HG03175 (cell line): ENCODE measurements around the gene GOLGA5.
A peak's percentile ranks its signal among the peaks of the same experiment; 100 is the strongest.
"Not testable (repeated sequence)": the region's sequence is repeated elsewhere in the genome, so short reads cannot be mapped to it uniquely, and the experiment has no call there.

Source experiments
- ATAC-seq: cut with Tn5 transposase; IDR thresholded peaks from one replicate; pipeline ENCODE4 v1.9.1; 2021; ENCODE audit warnings: mild to moderate bottlenecking, moderate library complexity; ENCODE audit not compliant: unreplicated experiment

GOLGA5 gene

DNA sequence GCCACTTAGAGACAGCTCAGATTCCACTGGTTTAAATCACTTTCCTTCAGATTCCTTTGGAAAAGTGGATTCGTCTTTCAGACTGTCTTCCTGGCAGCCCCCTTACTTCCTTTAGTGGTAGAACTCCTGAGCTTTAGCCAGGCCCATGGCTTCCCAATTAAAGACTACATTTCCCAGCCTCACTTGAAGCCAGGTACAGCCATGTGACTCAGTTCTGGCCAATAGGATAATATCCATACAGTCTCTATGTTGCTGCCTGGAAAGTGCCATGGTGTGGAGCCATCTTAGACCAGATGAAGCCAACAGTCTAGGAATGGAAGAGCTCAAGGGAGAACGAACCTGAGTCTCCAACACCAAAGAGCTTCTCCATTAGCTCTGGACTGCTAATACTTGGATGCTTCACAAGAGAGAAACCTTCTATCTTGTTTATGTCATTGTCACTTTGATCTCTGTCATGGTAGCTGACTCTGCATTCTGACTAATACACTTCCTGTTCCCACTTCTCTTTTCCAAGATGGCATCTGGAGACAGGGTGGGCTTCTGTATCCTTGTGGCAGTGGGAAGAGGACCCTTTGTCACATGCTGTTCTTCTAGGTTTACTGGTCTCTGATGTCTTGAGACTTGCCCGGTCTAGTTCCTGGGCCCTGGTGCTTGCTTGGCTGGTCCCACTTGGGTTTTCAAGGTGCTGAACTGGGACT is 15.1 kb upstream of the GOLGA5 start:
- not testable (repeated sequence) for ATAC-seq

DNA sequence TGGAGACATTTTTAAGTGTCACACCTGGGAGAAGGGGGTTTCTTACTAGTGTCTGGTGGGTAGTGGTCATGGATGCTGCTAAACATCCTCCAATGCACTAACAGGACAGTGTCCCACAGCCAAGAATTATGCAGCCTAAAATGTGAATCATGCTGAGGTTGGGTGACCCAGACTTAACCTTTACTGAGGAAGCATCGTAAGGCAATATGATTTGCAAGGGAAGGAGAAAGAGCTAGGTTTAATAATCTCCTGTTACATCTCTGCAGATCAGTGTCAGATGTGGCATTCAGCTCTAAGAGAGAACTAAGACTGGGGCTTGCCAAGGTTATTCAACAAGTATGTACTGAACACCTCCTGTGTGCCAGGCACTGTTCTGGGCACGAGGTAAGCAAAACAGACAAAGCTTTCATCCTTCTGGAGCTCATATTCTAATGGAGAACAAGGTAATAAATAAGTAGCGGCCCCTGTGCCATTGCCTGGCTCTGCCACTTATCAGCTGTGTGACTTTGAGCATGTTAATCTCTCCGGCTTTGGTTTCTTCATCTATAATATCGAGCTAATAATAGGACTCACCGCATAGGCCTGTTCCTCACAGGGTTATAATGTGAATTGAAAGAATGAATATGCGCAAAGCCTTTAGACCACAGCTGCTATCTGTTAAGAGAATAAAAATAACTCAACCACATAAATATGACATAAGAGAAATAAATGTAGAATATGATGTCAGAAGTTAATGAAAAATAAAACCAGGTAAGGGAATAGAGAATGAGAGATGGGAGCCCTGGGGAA is 13.5 kb upstream of the GOLGA5 start:
- no peak for ATAC-seq

DNA sequence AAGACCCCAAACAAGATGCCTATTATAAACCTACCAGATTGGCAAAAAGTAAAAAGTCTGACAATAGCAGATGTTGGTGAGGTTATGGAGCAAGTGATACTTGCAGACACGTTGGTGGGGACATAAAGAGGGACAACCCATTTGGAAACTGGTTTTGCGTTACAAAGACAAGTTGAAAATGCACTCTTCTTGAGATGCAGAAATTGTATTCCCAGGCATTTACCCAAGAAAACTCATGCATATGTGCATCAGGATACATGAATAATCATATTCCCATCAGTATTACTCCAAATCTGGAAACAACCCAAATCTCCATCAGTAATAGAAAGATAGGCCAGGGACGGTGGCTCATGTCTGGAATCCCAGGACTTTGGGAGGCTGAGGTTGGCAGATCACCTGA is 12.8 kb upstream of the GOLGA5 start:
- no peak for ATAC-seq

DNA sequence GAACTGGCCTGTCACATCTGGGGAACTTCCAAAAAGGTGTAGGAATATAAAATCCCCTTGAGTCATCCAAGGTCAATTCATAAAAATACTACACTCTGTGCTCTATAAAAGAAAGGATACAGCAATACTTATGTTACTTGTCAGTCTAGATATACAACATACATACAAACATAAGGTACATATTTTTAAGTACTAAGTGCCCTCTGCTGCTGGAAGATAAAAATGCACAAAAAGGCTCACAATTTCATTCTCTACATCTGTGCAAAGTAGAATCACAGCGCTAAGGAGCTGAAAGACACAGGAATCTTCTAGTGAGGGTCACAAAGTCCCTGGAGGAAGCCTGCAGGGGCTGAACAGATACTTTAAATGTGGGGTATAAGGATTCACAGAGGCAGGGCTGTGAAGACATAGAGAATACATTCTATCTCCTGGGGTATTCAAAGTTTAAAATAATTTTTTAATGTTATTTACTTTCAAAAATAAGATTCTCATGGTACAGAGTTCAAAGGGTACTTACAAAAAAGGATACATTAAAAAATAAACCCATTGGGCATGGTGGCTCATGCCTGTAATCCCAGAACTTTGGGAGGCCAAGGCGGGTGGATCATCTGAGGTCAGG is 10.2 kb upstream of the GOLGA5 start:
- ATAC-seq = peak; percentile 54

DNA sequence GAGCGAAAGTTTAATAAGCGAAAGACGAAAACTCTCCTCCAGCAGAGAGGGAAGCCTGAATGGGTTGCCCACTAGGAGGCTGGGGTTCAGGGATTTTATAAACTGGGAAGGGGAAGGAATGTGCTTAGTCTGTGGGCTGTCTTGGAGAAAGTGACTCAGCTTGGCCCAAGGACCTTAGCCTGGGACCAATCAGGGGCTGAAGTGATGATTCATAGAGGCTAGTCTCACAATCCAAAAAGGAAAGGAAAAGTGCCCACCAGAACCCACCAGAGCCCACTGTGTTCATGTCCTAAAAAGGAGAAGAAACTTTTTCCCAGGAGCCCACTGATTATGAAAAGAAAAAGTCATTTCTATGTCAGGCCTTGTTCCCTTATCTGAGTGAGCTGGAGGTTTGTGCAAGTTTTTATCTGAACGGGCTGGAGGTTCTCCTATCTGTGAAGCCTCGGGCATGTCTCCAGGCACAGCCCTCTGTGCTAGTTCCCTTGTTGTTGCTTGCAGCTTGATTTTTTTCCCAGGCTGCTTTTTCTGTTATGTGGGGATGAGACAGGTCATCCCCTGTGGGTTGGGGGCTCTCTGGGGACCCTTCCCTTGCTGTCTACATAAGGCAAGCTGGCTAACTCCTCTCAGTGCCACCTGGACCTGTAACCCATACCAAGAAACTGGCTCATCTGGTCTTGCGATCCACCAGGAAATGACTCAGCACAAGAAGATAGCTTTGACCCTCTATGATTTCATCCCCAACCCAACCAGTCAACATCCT is 8.3 kb upstream of the GOLGA5 start:
- ATAC-seq = no peak

DNA sequence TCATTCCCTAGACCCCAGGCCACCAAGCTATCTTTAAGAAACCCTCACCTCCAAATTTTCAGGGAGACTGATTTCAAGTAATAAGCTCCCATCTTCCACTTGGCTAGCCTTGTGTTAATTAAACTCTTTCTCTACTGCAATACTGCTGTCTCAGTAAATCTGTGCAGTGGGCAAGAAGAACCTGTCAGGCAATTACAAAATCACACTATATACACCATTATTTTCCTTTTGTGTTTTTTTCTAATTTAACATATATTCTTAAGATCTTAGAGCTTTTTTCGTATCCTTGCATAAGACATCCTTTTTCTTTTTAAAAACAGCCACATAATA is 7.7 kb upstream of the GOLGA5 start:
- no peak for ATAC-seq

DNA sequence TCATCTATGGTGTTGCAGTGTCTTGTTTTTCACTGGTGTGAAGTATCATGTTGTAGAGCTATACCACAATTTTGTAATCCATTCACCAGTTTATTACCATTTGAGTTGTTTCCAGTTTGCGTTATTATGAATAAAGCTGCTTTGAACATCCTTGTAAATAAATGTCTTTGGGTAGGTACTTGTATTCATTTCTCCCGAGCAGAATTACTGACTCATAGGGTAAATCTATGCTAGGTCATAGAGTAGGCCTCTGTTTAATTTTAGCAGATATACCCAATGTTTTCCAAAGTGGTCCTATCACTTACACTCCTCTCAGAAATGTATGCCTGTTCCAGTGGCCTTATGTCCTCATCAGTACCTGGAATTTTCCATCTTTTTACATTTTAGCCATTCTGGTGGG is 6.6 kb upstream of the GOLGA5 start:
- no peak for ATAC-seq

DNA sequence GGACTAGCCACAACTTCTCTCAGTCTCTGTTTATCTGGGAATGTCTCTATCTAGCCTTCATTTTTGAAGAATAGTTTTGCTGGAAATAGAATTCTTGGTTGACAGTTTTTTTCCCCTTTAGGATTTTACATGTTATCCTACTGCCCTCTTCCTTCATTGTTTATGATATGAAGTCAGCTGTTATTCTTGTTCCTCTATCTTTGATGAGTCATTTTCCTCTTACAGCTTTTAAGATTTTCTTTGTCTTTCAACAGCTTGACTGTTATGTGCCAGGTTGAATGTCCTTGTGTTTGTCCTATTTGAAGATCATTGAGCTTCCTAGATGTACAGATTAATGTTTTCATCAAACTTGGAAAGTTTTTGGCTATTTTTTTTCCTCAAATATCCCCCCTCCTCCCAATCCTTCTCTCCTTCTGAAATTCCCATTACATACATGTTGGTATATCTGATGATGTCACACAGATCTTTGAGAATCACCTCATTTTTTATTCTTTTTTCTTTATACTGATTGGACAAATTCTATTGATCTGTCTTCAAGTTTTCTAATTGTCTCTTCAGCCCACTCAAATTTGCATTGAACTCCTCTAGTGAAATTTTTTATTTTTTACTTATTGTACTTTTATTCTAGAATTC is 4.5 kb upstream of the GOLGA5 start:
- ATAC-seq = no peak

DNA sequence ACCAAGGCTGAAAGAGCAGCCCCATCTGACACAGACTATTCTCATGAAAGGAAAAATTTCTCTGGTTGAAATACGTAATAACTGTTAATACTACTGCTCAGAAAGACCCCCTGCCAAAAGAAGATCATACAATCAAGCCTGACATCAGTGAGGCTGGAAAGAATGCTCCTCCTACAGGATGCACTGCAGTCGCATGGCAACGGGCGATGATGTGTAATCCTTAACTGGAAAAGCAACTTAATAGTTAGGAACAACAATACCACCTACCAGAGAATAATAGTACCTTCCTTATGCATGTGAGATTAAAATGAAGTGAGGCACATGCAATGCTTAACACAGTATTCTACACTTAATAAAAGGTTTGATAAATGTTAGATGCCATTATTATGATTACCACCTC is 1.2 kb upstream of the GOLGA5 start:
- ATAC-seq = no peak

DNA sequence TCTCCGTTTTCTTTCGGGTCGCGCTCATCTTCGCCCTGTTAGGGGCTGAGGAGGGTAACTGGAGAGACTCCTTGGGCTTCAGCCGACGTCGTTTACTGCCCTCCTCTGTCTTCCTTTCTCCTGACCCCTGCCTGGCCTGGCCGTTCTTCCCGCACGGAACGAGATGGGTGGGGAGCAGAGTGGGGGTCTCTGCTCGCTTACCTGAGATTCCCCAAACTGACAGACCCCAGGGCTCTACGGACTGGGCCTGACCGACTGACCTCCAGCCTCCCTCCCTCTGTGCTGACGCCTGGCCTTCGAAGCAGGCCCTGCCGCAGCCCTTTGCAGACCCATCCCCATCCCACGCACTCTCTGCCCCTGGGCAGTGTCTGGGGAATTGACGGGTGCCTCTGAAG is 439 bp downstream of the GOLGA5 start:
- ATAC-seq = no peak

DNA sequence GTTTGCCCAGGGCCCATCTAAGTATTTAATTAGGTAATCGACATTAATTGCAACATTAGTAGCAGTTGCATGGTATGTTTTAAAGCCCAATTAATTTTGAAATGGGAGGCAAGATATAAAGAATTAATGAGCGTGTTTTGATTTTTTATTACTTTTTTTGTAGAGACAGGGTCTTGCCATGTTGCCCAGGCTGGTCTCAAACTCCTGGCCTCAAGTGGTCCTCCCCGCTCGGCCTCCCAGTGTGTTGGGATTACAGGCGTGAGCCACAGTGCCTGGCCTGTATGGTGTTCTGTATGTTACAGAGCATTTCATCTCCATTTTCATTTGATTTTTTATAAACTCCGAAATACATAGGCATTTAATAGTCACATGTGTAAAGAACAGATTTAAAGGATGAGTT is 856 bp downstream of the GOLGA5 start:
- no peak for ATAC-seq

DNA sequence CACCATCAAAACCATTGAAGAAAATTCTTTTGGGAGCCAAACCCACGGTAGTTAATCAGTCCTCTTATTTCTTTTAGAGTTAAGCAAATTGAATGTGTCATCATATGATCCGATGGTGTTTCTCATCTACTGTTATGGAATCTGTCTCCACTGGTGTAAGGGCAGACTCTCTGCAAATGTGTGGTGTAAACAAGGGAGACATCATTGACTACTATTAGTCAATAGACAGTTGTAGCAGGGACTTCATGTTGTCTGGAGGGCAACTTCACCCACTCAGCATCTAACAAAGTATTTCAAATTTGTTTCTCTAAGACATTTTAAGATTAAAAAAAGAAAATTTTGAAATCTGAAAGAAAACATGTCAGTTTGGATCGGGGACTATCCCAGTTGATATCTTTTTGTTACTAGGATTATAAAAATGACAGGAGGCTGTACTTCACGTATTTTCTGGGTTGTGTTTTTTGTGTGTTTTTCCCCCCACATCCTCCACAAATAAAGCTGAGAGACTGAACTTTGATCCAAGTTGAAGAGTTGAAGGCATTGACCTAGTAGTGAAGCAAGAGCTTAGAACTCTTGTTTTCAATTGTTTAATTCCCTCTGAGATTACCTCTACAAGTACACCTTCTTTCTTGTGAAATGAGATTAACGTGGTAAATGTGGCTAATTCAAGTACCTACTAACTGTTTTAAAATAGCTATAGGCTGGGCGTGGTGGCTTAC is 4.0 kb downstream of the GOLGA5 start:
- no peak for ATAC-seq

DNA sequence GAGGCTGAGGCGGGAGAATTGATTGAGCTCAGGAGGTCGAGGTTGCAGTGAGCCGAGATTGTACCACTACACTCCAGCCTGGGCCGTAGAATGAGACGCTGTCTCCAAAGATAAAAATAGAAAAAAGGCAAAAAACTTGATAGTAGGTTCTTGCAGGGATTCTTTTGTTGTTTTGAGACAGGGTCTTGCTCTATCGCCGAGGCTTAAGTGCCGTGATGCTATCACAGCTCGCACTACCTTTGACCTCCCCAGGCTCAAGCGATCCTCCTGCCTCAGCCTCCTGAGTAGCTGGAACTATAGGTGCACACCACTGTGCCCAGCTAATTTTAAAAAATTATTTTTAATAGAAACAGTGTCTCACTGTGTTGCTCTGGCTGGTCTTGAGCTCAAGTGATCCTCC is 4.7 kb downstream of the GOLGA5 start:
- no peak for ATAC-seq

DNA sequence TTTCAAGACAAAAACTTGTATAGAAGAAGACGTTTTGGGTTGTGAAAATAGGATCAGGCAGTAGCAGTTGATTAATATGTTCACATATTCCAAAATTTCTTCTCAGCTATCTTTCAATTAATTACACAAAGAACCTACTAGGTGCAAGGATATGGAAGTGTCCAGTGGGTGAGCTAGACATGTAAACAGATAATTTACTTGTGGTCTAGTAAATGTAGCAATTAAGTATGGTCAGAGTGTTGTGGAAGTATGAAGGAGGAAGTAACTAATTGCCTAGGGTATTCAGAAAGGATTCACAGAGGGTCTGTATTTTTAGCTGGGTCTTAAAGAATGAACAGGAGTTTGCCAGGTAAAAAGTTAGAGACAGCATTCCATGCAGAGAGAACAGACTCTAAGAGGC is 5.9 kb downstream of the GOLGA5 start:
- ATAC-seq = no peak

DNA sequence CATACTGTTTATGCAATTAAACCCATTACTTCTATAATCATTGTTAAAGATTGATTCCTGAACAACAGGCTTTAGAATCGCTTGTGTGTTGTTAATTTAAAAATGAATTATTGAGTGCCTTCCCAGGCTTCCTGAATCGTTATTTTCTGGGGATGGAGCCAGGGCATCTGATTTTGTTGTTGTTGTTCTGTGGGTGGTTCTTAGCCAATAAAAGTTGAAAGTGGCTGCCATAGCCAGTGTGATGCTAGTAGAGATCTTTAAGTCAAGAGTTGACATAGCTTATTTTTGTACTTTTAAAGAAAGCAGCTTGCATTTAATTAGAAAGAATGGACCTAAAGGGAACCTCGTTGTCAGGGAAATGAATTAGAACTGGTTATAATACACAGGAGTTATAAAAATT is 6.4 kb downstream of the GOLGA5 start:
- no peak for ATAC-seq

DNA sequence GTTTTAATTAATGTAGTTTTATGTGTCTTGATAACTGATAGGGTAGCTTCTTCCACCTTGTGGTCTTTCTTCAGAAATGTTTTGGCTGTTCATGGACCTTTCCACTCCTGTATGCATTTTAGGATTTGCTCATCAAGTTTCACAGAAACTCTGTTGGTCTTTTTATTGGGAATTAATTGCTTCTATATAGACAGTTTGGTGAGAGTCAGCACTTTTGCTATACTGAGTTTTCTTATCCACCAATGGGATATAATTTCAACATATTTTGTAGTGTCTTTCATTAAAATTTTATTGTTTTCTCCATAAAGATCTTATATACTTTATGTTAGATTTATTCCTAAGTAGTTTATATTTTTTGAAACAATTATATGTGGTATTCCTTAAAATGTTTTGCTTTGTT is 7.8 kb downstream of the GOLGA5 start:
- no peak for ATAC-seq

DNA sequence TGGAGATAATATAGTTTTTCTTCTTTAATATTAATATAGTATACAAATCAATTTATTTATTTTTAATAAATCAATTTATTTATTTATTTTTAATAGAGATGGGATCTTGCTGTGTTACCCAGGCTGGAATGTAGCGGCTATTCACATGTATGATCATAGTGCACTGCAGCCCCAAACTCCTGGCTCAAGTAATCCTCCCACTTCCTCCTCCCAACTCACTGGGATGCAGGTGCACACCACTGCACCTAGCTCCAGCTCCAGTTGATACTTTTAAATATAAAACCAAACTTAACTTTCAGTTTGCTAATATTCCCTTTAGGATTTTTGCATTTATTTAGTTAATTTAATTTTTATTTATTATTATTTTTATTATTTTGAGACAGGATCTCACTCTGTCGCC is 8.6 kb downstream of the GOLGA5 start:
- ATAC-seq = no peak

DNA sequence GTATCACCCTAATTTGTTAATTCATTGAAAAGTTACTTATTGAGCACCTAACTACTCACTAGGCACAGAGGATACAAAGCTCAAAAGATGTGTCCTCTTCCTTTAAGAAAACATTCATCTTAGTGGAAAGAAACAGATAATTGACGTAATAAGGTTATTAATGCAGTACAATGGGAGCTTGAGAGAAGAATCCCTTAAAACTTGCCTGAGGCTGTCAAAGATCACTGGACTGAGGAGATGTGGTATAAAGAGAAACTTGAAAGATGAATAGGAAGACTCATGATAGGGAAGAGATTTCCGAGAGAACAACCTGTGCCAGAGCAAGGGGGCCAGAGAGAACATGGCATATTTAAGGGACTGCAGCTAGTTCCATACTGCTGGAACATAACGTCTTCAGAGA is 19.1 kb downstream of the GOLGA5 start:
- ATAC-seq = no peak

DNA sequence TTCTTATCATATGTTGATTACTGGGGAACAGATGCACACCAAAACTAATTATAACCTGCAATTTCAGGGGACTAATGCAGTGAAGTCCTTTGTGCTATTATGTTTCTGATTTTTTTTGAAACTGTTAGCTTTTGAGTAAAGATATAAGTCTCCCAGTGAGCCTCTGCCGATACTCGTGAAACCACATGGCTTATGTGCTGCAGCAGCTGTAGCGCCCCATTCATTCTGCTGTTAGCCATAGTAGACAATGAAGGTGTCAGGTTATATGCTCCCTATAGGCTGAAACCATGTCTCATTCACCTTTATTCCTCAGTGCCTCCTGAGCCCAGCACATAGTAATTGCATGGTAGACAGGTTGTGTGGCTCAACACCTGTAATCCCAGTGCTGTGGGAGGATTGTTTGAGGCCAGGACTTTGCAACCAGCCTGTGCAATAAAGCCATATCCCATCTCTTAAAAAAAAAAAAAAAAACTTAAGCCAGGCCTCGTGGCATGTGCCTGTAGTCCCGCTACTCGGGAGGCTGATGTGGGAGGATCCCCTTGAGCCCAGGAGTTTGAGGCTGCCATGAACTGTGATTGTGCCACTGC is 25.0 kb downstream of the GOLGA5 start:
- ATAC-seq = no peak
